WTC11 (cell line): ENCODE results near the gene CAD. TPM values are rescaled to one million over a fixed set of nuclear protein-coding genes. Genes with fewer than 3 reads are reported as not detected.
A peak's percentile ranks its signal among the peaks of the same experiment; 100 is the strongest.

Experiments used
- ATF1 ChIP-seq: sonication (generic); formaldehyde crosslinking; IDR thresholded peaks from 2 replicates; pipeline ENCODE4 v1.8.1; 2023; ENCODE audit warnings: mild to moderate bottlenecking, moderate library complexity, missing genetic modification reagents
- CBFB ChIP-seq: sonication (generic); formaldehyde crosslinking; IDR thresholded peaks from 2 replicates; pipeline ENCODE4 v1.8.1; 2022; ENCODE audit warnings: mild to moderate bottlenecking, low read depth, missing genetic modification reagents
- CREB1 ChIP-seq: sonication (generic); formaldehyde crosslinking; IDR thresholded peaks from 2 replicates; pipeline ENCODE4 v1.8.0; 2023; ENCODE audit warnings: mild to moderate bottlenecking, missing genetic modification reagents
- CREM ChIP-seq: sonication (generic); formaldehyde crosslinking; IDR thresholded peaks from 2 replicates; pipeline ENCODE4 v1.8.1; 2022; ENCODE audit warnings: mild to moderate bottlenecking, missing genetic modification reagents, moderate library complexity
- E2F1 ChIP-seq: sonication (generic); formaldehyde crosslinking; IDR thresholded peaks from 2 replicates; pipeline ENCODE4 v1.8.0; 2022; ENCODE audit warnings: mild to moderate bottlenecking, missing genetic modification reagents
- ETV6 ChIP-seq: sonication (generic); formaldehyde crosslinking; IDR thresholded peaks from 2 replicates; pipeline ENCODE4 v1.8.1; 2022; ENCODE audit warnings: mild to moderate bottlenecking, missing genetic modification reagents
- FOXJ3 ChIP-seq: sonication (generic); formaldehyde crosslinking; IDR thresholded peaks from 2 replicates; pipeline ENCODE4 v1.9.0; 2021; ENCODE audit warnings: missing genetic modification reagents, mild to moderate bottlenecking, borderline replicate concordance
- JUN ChIP-seq: sonication (generic); formaldehyde crosslinking; IDR thresholded peaks from 2 replicates; pipeline ENCODE4 v1.8.0; 2023; ENCODE audit warnings: mild to moderate bottlenecking, missing genetic modification reagents
- MAX ChIP-seq: sonication (generic); formaldehyde crosslinking; IDR thresholded peaks from 2 replicates; pipeline ENCODE4 v1.8.0; 2022; ENCODE audit warnings: mild to moderate bottlenecking, missing genetic modification reagents
- MYBL2 ChIP-seq: sonication (generic); formaldehyde crosslinking; IDR thresholded peaks from 2 replicates; pipeline ENCODE4 v1.8.1; 2023; ENCODE audit warnings: mild to moderate bottlenecking, moderate library complexity, missing genetic modification reagents
- OVOL2 ChIP-seq: fragments of 250-450 bp; sonication (Bioruptor Pico); IDR thresholded peaks from 2 replicates; pipeline ENCODE4 v1.9.0; 2021; ENCODE audit warnings: mild to moderate bottlenecking, borderline replicate concordance
- SMAD3 ChIP-seq: sonication (generic); formaldehyde crosslinking; IDR thresholded peaks from 2 replicates; pipeline ENCODE4 v1.8.0; 2022; ENCODE audit warnings: missing genetic modification reagents, mild to moderate bottlenecking, borderline replicate concordance
- STAT6 ChIP-seq: sonication (generic); formaldehyde crosslinking; conservative IDR thresholded peaks from 2 replicates; pipeline ENCODE4 v1.8.1; 2023; ENCODE audit warnings: mild to moderate bottlenecking, low read depth, missing genetic modification reagents, moderate library complexity
- TEAD1 ChIP-seq: sonication (generic); formaldehyde crosslinking; IDR thresholded peaks from 2 replicates; pipeline ENCODE4 v1.8.0; 2022; ENCODE audit warnings: mild to moderate bottlenecking, missing genetic modification reagents
- ZNF138 ChIP-seq: sonication (generic); formaldehyde crosslinking; conservative IDR thresholded peaks from 2 replicates; pipeline ENCODE4 v1.8.1; 2022; ENCODE audit warnings: mild to moderate bottlenecking, moderate library complexity, missing genetic modification reagents
- ZNF232 ChIP-seq: sonication (generic); formaldehyde crosslinking; IDR thresholded peaks from 2 replicates; pipeline ENCODE4 v1.8.0; 2022; ENCODE audit warnings: mild to moderate bottlenecking, missing genetic modification reagents
- ZNF416 ChIP-seq: fragments of 250-450 bp; sonication (Bioruptor Pico); IDR thresholded peaks from 2 replicates; pipeline ENCODE4 v1.9.0; 2021; ENCODE audit warnings: mild to moderate bottlenecking, inconsistent platforms
- ZNF425 ChIP-seq: fragments of 250-450 bp; sonication (Bioruptor Pico); conservative IDR thresholded peaks from 2 replicates; pipeline ENCODE4 v1.9.0; 2021; ENCODE audit warnings: mild to moderate bottlenecking
- total RNA-seq: library from RNA; stranded (reverse); gene quantifications from 3 replicates; pipeline ENCODE4 v1.2.3, GENCODE V29; 2021
- TF ChIP-seq, protein P1 (sequence below): sonication (generic); formaldehyde crosslinking; IDR thresholded peaks from 2 replicates; pipeline ENCODE4 v1.8.1; 2022; ENCODE audit warnings: mild to moderate bottlenecking, missing genetic modification reagents, moderate library complexity, borderline replicate concordance
- TF ChIP-seq, protein P2 (sequence below): sonication (generic); formaldehyde crosslinking; IDR thresholded peaks from 2 replicates; pipeline ENCODE4 v1.8.0; 2022; ENCODE audit warnings: mild to moderate bottlenecking, missing genetic modification reagents
- TF ChIP-seq, protein P3 (sequence below): sonication (generic); formaldehyde crosslinking; IDR thresholded peaks from 2 replicates; pipeline ENCODE4 v1.8.0; 2023; ENCODE audit warnings: missing genetic modification reagents
- TF ChIP-seq, protein P4 (sequence below): sonication (generic); formaldehyde crosslinking; IDR thresholded peaks from 2 replicates; pipeline ENCODE4 v1.8.0; 2022; ENCODE audit warnings: missing genetic modification reagents

CAD gene
- total RNA-seq, 1 experiment from 2014 or later: 178 TPM

GRCh38 chr2:27211943-27212625 is 5.1 kb upstream of the CAD start, which contains the start of the genes ATRAID and SLC5A6 (continued):
- TF ChIP-seq STAT6 (CRISPR knock-in tag) (no peak), ZNF425 (CRISPR knock-in tag) (no peak), MYBL2 (0 out of 2 replicates have a peak, but pooled peaks have one; percentile 69), ZNF138 (0 out of 2 replicates have a peak, but pooled peaks have one; percentile 64), MAX (CRISPR knock-in tag) (peak; percentile 51), CREB1 (CRISPR knock-in tag) (no peak), ZNF232 (CRISPR knock-in tag) (no peak; the same call in 1 of the 2 replicates), SMAD3 (no peak), TEAD1 (CRISPR knock-in tag) (peak; percentile 78; the same call in 1 of the 2 replicates), FOXJ3 (CRISPR knock-in tag) (no peak), CBFB (CRISPR knock-in tag) (no peak), E2F1 (CRISPR knock-in tag) (no peak), OVOL2 (CRISPR knock-in tag) (no peak), CREM (CRISPR knock-in tag) (0 out of 2 replicates have a peak, but pooled peaks have one; percentile 67), ETV6 (CRISPR knock-in tag) (peak; percentile 44), ZNF416 (CRISPR knock-in tag) (no peak), JUN (CRISPR knock-in tag) (0 out of 2 replicates have a peak, but pooled peaks have one; percentile 20), ATF1 (CRISPR knock-in tag) (peak; percentile 35; the same call in 1 of the 2 replicates)
- TF ChIP-seq, protein P1, sequence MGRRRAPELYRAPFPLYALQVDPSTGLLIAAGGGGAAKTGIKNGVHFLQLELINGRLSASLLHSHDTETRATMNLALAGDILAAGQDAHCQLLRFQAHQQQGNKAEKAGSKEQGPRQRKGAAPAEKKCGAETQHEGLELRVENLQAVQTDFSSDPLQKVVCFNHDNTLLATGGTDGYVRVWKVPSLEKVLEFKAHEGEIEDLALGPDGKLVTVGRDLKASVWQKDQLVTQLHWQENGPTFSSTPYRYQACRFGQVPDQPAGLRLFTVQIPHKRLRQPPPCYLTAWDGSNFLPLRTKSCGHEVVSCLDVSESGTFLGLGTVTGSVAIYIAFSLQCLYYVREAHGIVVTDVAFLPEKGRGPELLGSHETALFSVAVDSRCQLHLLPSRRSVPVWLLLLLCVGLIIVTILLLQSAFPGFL (CRISPR knock-in tag): 0 out of 2 replicates have a peak, but pooled peaks have one; percentile 50
- TF ChIP-seq, protein P2, sequence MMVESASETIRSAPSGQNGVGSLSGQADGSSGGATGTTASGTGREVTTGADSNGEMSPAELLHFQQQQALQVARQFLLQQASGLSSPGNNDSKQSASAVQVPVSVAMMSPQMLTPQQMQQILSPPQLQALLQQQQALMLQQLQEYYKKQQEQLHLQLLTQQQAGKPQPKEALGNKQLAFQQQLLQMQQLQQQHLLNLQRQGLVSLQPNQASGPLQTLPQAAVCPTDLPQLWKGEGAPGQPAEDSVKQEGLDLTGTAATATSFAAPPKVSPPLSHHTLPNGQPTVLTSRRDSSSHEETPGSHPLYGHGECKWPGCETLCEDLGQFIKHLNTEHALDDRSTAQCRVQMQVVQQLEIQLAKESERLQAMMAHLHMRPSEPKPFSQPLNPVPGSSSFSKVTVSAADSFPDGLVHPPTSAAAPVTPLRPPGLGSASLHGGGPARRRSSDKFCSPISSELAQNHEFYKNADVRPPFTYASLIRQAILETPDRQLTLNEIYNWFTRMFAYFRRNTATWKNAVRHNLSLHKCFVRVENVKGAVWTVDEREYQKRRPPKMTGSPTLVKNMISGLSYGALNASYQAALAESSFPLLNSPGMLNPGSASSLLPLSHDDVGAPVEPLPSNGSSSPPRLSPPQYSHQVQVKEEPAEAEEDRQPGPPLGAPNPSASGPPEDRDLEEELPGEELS: peak; percentile 59; the same call in 1 of the 2 replicates
- TF ChIP-seq, protein P3, sequence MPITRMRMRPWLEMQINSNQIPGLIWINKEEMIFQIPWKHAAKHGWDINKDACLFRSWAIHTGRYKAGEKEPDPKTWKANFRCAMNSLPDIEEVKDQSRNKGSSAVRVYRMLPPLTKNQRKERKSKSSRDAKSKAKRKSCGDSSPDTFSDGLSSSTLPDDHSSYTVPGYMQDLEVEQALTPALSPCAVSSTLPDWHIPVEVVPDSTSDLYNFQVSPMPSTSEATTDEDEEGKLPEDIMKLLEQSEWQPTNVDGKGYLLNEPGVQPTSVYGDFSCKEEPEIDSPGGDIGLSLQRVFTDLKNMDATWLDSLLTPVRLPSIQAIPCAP: 0 out of 2 replicates have a peak, but pooled peaks have one; percentile 24
- TF ChIP-seq, protein P4, sequence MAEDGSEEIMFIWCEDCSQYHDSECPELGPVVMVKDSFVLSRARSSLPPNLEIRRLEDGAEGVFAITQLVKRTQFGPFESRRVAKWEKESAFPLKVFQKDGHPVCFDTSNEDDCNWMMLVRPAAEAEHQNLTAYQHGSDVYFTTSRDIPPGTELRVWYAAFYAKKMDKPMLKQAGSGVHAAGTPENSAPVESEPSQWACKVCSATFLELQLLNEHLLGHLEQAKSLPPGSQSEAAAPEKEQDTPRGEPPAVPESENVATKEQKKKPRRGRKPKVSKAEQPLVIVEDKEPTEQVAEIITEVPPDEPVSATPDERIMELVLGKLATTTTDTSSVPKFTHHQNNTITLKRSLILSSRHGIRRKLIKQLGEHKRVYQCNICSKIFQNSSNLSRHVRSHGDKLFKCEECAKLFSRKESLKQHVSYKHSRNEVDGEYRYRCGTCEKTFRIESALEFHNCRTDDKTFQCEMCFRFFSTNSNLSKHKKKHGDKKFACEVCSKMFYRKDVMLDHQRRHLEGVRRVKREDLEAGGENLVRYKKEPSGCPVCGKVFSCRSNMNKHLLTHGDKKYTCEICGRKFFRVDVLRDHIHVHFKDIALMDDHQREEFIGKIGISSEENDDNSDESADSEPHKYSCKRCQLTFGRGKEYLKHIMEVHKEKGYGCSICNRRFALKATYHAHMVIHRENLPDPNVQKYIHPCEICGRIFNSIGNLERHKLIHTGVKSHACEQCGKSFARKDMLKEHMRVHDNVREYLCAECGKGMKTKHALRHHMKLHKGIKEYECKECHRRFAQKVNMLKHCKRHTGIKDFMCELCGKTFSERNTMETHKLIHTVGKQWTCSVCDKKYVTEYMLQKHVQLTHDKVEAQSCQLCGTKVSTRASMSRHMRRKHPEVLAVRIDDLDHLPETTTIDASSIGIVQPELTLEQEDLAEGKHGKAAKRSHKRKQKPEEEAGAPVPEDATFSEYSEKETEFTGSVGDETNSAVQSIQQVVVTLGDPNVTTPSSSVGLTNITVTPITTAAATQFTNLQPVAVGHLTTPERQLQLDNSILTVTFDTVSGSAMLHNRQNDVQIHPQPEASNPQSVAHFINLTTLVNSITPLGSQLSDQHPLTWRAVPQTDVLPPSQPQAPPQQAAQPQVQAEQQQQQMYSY (CRISPR knock-in tag): 0 out of 2 replicates have a peak, but pooled peaks have one; percentile 27
